BE2C (cell line): ENCODE measurements around the gene C20orf144.
A peak's percentile ranks its signal among the peaks of the same experiment; 100 is the strongest.

Source experiments
- DNase-seq: peaks from one replicate; pipeline ENCODE4 v3.0.0-alpha.2; 2020
- H3K27me3 ChIP-seq: fragments of 250-450 bp; sonication (Bioruptor Pico); 2 replicates; pipeline ENCODE4 v1.5.1; 2020; ENCODE audit warnings: mild to moderate bottlenecking
- H3K36me3 ChIP-seq: fragments of 250-450 bp; sonication (Bioruptor Pico); 2 replicates; pipeline ENCODE4 v1.5.1; 2020; ENCODE audit warnings: mild to moderate bottlenecking
- H3K4me1 ChIP-seq: fragments of 250-450 bp; sonication (Bioruptor Pico); 2 replicates; pipeline ENCODE4 v1.5.1; 2020
- H3K4me3 ChIP-seq: 2 replicates; pipeline ENCODE4 v1.5.1; 2011; ENCODE audit warnings: low read depth, low read length
- H3K9me3 ChIP-seq: fragments of 250-450 bp; sonication (Bioruptor Pico); 2 replicates; pipeline ENCODE4 v1.5.1; 2020
- TF ChIP-seq, protein P1 (sequence below): IDR thresholded peaks from 2 replicates; pipeline ENCODE4 v1.5.1; 2012; ENCODE audit warnings: mild to moderate bottlenecking, low read depth, low read length

C20orf144 gene

DNA sequence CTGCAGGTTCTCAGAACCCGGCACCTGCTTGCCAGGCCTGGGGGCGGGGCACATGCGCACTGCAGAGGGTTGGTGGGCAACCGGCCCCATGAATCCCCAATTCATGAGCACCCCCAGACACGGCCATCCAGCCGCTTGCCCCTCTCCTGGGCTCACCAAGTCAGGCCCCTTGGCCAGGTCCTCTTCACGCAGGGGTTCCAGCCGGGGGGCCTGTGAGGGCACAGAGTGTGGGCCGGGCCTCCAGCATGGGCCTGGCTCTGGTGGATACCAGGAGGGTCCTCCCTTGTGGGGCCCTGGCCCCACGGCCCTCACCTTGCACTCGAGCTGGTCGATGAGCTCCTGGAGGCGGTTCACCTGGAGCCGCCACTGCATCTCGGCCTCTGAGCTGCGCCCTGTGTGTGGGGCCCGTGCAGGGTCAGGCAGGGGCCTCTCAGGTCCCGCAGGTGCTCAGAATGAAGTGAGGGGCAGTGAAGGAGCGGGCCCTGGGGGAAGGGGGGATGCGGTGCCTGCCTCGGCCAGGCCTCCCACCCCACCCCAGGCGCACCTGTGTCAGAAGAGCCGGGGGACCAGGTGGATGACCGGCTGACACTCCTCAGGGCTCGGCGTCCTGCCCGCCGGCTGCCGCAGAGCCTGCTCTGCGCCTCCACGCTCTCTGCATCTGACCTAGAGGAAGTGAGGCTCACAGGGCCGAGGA is 2.6 kb upstream of the C20orf144 start:
- Histone ChIP-seq H3K36me3 (peaks cover 13% of the 10 kb centered on the region), H3K4me1 (no peaks in the 10 kb centered on the region), H3K27me3 (no peaks in the 10 kb centered on the region), H3K9me3 (no peaks in the 10 kb centered on the region), H3K4me3 (no peak overlapping the region)
- no peak for DNase-seq
- TF ChIP-seq, protein P1, sequence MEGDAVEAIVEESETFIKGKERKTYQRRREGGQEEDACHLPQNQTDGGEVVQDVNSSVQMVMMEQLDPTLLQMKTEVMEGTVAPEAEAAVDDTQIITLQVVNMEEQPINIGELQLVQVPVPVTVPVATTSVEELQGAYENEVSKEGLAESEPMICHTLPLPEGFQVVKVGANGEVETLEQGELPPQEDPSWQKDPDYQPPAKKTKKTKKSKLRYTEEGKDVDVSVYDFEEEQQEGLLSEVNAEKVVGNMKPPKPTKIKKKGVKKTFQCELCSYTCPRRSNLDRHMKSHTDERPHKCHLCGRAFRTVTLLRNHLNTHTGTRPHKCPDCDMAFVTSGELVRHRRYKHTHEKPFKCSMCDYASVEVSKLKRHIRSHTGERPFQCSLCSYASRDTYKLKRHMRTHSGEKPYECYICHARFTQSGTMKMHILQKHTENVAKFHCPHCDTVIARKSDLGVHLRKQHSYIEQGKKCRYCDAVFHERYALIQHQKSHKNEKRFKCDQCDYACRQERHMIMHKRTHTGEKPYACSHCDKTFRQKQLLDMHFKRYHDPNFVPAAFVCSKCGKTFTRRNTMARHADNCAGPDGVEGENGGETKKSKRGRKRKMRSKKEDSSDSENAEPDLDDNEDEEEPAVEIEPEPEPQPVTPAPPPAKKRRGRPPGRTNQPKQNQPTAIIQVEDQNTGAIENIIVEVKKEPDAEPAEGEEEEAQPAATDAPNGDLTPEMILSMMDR, result no peak

DNA sequence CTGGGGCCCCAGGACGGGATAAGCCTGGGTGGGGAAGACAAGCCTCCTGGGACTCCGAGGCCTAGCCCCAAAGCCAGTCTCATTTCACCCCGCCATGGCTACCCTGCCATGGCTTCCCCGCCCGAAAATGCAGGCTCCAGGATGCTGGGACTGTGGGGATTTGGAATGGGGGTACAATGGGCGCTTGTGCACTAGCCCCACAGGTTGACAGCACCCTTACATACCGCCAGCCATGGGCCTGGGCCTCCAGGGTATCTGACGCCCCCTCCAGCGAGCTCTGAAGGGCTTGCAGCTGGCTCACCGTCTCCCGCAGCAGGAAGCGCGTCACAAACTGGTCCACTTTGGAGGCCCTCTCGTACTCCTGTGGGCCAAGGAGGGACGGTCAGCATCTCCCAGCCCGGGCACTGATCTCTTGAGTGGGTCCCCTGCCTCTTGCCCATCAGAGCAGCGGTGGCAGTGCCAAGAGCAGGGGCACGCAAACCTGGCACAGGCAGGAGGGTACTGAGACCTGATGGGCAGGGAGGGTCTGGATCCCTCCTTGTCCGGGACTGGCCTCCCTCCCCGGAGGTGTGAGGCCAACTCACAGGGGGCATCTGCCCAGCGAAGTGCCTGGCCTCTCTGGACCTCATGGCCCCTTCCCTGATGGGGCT is 2.0 kb upstream of the C20orf144 start:
- Histone ChIP-seq H3K36me3 (peaks cover 13% of the 10 kb centered on the region), H3K4me1 (no peaks in the 10 kb centered on the region), H3K9me3 (no peaks in the 10 kb centered on the region), H3K27me3 (no peaks in the 10 kb centered on the region), H3K4me3 (no peak overlapping the region)
- TF ChIP-seq, protein P1, result no peak
- no peak for DNase-seq

DNA sequence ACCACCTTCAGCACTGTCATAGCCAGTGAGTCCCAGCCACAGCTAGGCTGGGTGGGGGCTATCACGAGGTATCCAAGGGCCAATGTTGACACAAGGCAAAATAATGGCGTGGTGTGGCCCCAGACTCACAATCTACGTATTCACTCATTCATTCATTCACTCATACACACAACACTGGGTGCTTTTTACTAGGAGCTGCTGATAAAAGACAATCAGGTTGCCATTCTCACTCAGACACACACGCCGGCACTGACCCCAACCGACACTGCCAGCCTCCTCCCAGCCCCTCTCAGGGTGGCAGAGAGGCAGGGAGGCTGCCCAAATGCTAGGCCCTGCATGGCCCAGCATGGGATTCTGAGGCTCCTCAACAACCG is 1.5 kb upstream of the C20orf144 start:
- DNase-seq, result no peak
- peaks cover 13% of the 10 kb centered on the region for H3K36me3 ChIP-seq
- no peak overlapping the region for H3K4me3 ChIP-seq
- no peaks in the 10 kb centered on the region for H3K9me3 ChIP-seq
- TF ChIP-seq, protein P1, result no peak
- no peaks in the 10 kb centered on the region for H3K27me3 ChIP-seq
- no peaks in the 10 kb centered on the region for H3K4me1 ChIP-seq

DNA sequence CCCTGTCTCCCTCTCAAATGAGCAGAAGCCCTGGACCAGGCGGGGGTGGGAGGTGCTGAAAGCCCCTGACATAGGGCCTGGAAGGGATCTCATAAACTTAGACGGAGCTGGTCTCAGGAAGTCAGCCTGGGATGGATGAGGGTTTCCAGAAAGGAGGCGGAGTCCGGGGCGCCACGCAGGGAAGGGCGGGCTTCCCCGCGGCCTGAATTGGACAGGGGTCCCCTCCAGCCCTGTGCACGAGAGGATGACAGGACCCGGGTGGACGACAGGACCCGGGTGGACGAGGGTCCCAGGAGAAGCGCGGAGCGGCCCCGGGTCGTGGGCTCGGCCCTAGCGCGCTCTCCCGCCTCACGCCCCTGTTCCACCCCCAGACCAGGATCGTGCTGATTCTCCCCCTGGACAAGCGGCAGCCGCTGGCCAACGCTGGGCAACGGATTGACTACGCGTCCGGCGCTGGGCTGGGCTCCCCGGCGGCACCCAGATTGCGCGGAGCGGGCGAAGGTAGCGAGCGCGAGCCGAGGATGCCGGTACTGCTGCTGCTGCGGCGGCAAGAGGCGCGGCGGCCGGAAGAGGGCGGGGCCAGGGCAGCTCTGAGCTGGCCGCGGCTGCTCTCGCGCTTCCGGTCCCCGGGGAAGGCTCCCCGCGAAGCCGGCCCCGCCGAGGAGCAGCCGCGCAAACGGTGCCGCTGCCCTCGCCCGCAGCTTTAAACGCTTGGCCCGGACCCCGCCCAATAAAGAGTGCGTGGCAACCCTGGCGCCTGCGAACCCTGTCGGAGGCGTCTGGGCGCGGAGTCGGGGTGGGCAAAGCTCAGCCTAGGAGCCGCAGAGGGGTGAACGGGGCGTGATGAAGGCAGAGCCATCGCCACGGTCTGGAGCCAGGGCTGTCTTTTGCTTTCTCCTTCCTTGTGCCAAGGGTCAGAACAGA is 1.3 kb downstream of the C20orf144 start:
- TF ChIP-seq, protein P1, result no peak
- DNase-seq, result peak; percentile 93
- H3K4me3 ChIP-seq, result peak overlapping the region; percentile 81
- H3K4me1 ChIP-seq, result peaks cover 5% of the 10 kb centered on the region
- no peaks in the 10 kb centered on the region for H3K27me3 ChIP-seq
- H3K9me3 ChIP-seq, result no peaks in the 10 kb centered on the region
- H3K36me3 ChIP-seq, result peaks cover 11% of the 10 kb centered on the region

DNA sequence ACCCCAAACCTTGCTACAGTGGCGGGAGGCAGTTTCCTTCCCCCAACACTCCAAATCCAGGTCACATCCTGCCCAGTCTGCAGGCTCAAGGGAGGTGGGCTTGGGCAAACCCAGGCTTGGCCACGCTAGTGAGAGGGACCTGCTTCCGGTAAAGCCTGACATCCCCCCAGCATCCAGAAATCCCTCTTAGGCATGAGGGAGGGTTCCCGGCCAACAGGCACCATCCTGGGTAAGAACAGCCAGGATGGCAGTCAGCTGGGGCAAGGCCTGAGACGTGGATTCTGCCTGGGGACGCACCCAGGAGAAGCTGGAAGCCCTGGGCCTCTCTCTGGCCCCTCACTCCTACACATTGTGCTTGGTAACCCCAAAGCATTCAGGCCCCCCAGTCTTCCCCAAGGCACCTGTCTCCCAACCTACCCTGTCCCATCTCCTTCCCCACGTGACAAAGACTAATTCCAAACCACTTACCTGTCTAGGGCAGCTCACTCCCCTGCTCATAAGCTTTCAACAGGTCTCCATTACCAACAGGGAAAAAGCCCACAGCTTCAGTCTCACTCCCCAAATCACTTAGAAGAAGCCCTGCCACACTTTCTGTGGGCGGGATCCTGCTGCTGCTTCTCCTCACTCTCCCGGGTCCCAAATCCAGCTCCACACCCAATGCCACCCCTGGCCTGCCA is 2.1 kb downstream of the C20orf144 start:
- TF ChIP-seq, protein P1, result no peak
- peaks cover 12% of the 10 kb centered on the region for H3K36me3 ChIP-seq
- peak overlapping the region; percentile 81 for H3K4me3 ChIP-seq
- DNase-seq, result no peak
- no peaks in the 10 kb centered on the region for H3K27me3 ChIP-seq
- H3K4me1 ChIP-seq, result peaks cover 5% of the 10 kb centered on the region
- H3K9me3 ChIP-seq, result no peaks in the 10 kb centered on the region
